Measurements from ENCODE around the gene RPS15A.

Gene RPS15A

DNA sequence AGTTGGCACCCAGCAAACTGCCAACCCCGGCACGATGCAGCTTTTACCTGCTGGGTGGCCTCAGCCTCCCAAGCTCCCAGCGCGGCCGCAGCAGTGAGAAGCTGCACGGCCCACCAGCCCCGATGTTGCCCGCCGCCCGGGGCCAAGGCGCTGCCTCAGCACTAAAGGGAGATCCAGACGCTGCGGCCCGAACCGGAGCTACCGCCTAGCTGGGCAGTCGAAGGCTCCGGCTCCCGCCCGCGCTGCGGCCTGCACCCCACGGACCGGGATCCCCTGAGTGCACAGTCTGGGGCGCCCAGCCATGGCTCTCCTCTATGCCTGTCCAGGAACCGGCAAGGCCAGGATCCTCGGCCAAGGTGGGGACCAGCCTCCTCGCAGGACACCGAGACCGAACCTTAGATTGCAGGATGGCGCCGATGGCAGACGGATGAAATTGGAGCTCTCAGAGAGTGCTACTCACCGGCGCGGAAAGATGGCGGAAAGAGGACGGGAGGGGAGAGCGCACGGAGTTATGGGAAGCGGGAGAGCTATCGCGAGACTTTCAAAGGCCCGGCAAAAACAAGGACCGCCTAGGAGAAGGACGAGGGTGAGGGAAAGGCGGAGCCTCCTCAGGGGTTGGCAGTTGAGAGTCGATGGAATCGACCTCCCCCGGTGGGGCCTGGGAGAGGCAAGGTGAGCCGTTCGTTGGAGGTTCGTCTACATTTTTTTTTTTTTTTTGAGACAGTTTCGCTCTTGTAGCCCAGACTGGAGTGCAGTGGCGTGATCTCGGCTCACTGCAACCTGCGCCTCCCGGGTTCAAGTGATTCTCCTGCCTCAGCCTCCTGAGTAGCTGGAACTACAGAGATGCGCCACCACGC, at the start of gene RPS15A:
Gene RPS15A, minus strand, starts transcription at position 485 of the 857 bp plus-strand sequence. CDS start 1,221 bp downstream, outside the sequence.
- peaks cover 56% of the 10 kb centered on the region for H3K4me1 Mint-ChIP-seq
- H3K9me3 Mint-ChIP-seq = no peaks in the 10 kb centered on the region
- H3K27me3 Mint-ChIP-seq = no peaks in the 10 kb centered on the region
- H3K4me3 Mint-ChIP-seq = peak within 1 kb of the TSS; percentile 83 to 91
- ATAC-seq = peak; percentile 89
- peak; percentile 91 to 96 for DNase-seq
- peak within 1 kb of the TSS; percentile 98 to 100 for H3K27ac Mint-ChIP-seq

DNA sequence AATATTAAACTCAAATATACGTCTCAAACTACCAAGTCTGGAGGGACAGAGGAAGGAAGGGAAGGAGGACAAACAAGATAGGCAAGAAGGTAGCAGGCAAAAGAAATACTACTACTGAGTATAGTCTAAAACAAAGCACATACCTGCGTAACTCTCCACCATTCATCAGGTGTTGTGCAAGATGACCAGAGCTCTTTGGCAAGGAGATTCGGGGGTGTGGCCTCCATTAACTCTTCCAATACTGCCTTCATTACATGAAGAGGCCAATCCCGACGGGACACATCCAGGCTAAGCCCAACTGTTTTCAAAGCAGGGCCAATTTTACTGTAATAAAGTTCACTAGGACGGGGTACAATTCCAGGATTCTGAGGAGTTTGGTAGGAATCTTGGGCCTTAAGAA, 49.4 kb upstream of the RPS15A start:
- DNase-seq = no peak
- H3K4me3 Mint-ChIP-seq = no peak overlapping the region
- H3K27me3 Mint-ChIP-seq = no peaks in the 10 kb centered on the region
- ATAC-seq = no peak
- peaks cover 25% of the 10 kb centered on the region for H3K4me1 Mint-ChIP-seq
- no peak overlapping the region for H3K27ac Mint-ChIP-seq
- no peaks in the 10 kb centered on the region for H3K9me3 Mint-ChIP-seq

DNA sequence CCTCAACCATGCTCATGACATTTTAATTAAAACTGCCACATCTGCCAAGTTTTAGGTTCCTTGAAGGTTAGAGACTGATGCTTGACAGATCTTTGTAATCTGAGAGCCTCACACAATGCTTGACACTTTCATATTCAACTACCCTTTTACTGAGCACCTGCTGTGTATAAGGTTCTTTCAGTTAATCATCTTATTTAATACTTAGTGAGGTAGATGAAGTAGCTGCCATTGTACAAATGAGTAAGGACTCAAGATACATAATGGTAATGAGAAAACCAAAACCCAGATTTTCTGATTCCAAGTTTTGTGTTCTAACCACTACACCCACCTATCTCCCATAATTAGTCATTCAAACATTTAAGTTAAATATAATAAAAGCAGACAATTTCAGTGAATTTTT, 46.6 kb upstream of the RPS15A start:
- no peak overlapping the region for H3K4me3 Mint-ChIP-seq

DNA sequence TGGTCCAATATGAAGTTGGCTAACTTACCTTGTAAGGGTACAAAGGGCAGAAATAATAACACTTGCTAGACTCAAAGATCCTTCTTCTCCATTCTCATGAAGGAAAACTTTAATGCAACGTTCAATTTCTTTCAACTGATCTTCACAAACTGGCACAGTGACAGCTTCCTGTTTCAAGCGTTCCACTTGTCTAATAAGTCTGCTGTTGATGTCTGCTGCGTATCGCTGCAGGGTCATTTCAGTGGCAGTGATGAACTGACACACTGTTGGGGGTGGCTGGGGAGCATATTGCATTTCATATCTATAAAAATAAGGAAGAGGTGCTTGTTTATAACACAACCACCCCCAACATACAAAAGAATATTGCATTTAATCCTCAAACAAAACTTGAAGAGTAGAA, 44.7 kb upstream of the RPS15A start:
- no peak for DNase-seq
- Mint-ChIP-seq H3K27me3 (no peaks in the 10 kb centered on the region), H3K4me1 (peaks cover 25% of the 10 kb centered on the region), H3K27ac (no peak overlapping the region), H3K9me3 (no peaks in the 10 kb centered on the region), H3K4me3 (no peak overlapping the region)
- ATAC-seq = no peak

More for the DNA sequence above, 46.6 kb upstream of the RPS15A start:
- DNase-seq = no peak
- Mint-ChIP-seq H3K27ac (peak overlapping the region; percentile 29 to 71), H3K9me3 (no peaks in the 10 kb centered on the region), H3K27me3 (no peaks in the 10 kb centered on the region), H3K4me1 (peaks cover 25% of the 10 kb centered on the region)
- peak; percentile 93 for ATAC-seq

DNA sequence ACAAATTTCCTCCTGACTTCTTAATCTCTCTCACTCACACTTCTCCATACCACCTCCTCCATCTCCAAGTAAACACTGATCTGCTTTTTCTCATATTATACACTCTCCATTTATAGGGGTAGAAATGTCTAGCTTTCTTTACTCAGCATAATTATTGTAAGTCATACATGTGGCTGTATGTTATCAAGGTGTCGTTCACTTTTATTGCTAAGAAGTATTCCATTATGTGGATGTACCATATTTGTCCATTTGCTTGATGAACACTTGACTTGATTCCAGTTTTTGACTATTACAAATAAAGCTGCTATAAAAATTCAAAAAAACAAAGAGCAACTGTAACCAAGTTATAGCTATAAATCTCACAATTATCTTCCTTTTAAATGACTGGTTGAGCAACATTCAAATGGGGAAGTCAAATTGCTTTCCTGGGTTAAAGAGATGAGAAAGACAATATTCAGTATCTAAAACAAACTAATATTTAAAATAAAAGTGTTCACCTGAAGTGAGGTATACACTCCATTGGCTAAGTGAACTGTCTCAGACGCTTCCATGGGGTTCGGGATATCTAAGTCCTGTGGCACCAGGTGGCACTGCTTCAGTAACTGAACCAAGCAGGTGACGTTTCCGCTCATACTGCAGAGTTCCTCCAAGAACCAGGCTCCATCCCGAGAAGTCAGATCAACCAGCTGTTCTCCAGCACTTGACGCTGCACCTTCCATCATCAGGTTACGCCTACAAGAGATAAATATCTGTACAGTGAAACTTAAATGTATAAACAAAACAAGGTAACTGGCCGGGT, 43.8 kb upstream of the RPS15A start:
- Mint-ChIP-seq H3K9me3 (no peaks in the 10 kb centered on the region), H3K4me1 (peaks cover 25% of the 10 kb centered on the region), H3K27ac (peak overlapping the region in 1 of 2 donors; percentile 34), H3K4me3 (no peak overlapping the region), H3K27me3 (no peaks in the 10 kb centered on the region)
- DNase-seq (no peak), ATAC-seq (no peak)

DNA sequence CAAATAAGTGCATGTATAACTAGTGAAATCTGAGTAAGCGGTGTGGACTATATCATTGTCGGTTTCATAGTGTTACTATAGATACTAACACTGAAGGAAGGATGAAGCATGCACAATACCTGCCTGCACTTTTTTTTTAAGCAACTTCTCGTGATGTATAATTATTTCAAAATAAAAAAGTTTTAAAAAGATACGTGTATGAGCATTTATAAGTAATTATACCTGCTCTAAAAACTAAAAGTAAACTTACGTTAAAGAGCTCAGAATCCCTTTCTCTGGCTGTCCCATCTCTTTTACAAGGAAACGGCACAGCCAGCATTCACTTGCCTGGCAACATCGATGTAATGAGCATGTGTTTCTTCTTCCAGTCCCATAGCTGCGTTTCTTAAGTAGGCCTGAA, 42.5 kb upstream of the RPS15A start:
- H3K4me3 Mint-ChIP-seq = no peak overlapping the region
- H3K27me3 Mint-ChIP-seq = no peaks in the 10 kb centered on the region
- ATAC-seq (no peak), DNase-seq (no peak)
- H3K9me3 Mint-ChIP-seq = no peaks in the 10 kb centered on the region
- H3K4me1 Mint-ChIP-seq = peaks cover 17% of the 10 kb centered on the region
- no peak overlapping the region for H3K27ac Mint-ChIP-seq

DNA sequence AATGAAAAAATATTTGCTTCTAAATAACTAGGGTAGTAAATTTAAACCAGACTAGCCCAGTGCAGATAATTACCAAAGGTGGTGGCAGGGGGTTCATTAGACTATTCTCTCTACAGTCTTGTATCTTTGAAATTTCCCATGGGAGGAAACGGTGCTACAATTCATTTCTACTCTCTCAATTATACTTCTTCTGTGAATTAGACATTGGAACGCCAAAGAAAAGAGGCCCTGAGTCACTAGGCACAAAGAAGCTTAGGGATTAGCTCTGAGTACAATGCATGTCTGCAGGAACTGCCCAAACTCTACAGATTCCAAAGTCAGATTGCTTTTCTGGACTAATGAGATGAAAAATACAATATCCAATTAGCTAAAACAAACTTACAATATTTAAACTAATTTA, 41.9 kb upstream of the RPS15A start:
- ATAC-seq (no peak), DNase-seq (no peak)
- H3K4me3 Mint-ChIP-seq = no peak overlapping the region
- no peaks in the 10 kb centered on the region for H3K27me3 Mint-ChIP-seq
- H3K9me3 Mint-ChIP-seq = no peaks in the 10 kb centered on the region
- H3K27ac Mint-ChIP-seq = no peak overlapping the region
- H3K4me1 Mint-ChIP-seq = peaks cover 12% of the 10 kb centered on the region

DNA sequence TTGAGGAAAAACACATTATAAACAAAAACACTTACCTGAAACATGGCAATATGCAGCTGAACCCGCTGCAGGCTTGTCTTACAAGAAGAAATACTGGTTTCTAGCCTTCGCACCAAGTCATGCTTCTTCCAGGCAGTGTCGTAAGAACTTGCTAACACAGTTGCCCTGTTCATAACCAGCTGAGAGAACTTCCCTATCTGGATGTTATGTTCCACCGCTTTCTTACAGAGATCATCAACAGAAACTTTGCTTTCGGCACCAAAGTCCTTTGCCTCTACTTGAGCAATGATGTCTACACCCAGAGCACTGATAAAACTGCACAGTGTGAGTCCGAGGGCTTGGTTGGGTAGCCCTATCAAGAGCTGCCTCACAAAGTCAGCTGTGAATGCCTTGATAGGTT, 39.1 kb upstream of the RPS15A start:
- H3K4me1 Mint-ChIP-seq = no peaks in the 10 kb centered on the region
- H3K9me3 Mint-ChIP-seq = no peaks in the 10 kb centered on the region
- ATAC-seq (no peak), DNase-seq (no peak)
- H3K27ac Mint-ChIP-seq = no peak overlapping the region
- no peak overlapping the region for H3K4me3 Mint-ChIP-seq
- no peaks in the 10 kb centered on the region for H3K27me3 Mint-ChIP-seq

DNA sequence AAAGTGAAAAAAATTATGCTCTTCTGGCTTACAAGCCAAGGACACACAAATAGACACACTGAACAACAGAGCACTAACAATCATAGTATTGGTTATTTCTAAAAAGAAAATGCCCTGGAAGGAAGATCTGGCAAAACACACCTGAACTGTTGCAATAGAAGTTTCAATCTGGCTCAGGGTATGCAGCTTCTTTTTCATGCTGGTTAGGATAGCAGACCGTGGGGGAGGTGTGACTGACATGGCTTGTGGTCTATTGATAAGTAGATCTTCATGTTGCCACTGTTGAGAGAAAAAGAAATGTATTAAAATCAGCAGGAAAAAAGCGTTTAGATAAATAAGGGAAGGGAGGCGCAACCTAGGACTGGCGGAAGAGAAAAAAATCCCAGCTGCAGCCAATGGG, 37.8 kb upstream of the RPS15A start:
- no peak for DNase-seq
- H3K27ac Mint-ChIP-seq = peak overlapping the region in 1 of 2 donors; percentile 63
- no peaks in the 10 kb centered on the region for H3K4me1 Mint-ChIP-seq

DNA sequence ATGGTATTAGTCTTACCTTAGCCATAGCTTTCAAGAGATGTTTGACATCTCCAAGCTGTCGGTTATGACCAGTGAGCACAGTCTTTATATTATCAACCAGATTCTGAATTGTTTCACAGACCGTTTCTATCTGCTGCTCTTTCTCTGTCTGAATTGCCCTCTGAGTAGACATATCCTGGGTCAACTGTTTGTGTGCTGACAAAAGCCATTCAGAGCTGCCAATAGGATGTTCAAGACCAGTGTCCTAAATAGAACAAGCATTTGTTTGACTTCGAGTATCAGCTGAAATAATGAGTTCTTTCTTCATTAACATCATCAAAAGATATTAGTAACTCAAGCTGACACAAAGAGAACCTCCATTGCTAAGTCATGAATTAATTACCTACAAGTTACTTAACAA, 26.2 kb upstream of the RPS15A start:
- no peaks in the 10 kb centered on the region for H3K9me3 Mint-ChIP-seq
- no peak for DNase-seq
- no peak overlapping the region for H3K27ac Mint-ChIP-seq
- H3K4me1 Mint-ChIP-seq = peaks cover 10% of the 10 kb centered on the region
- ATAC-seq = no peak
- no peaks in the 10 kb centered on the region for H3K27me3 Mint-ChIP-seq
- H3K4me3 Mint-ChIP-seq = no peak overlapping the region

More for the DNA sequence above, 37.8 kb upstream of the RPS15A start:
- Mint-ChIP-seq H3K27me3 (no peaks in the 10 kb centered on the region), H3K9me3 (no peaks in the 10 kb centered on the region), H3K4me3 (no peak overlapping the region)
- ATAC-seq = no peak

DNA sequence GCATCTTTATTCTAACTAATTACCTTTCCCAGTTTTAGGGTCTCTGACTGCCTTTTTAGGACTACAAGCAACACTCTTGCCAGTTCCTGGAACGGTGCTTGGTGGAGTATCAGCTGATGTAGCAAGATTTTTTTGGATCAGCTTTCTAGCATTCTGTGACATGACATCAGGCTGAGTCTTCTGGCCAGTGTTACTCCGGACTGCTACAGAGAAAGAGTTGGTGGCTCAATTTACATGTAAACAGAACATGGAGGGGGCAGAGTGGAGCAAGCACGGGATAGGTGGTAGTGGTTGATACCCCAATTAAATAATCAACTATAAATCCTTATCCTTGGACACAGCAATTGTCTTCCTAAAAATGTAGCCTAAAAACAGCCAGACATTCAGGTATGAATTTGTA, 21.8 kb upstream of the RPS15A start:
- H3K4me1 Mint-ChIP-seq = no peaks in the 10 kb centered on the region
- DNase-seq (no peak), ATAC-seq (no peak)
- no peaks in the 10 kb centered on the region for H3K9me3 Mint-ChIP-seq
- H3K27me3 Mint-ChIP-seq = no peaks in the 10 kb centered on the region
- H3K27ac Mint-ChIP-seq = no peak overlapping the region
- no peak overlapping the region for H3K4me3 Mint-ChIP-seq

DNA sequence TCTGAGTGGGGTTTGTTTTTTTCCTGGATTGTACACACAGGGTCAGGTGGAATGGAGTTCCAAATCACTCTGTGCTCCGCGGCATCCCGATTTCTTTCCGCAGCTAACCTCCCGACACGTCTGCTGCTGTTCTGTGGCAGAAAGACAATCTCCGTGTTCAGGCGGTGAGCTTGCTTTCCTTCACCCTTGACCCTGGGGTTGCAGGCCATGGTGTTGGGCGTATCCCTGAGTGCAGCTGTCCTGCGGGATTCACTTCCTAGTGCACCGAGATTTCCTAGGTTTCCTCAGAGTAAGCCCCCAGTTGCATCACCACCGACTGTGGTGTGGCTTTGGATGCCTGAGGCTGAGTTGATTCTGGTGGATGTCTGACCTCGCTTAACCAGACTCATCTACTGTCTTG, 19.0 kb upstream of the RPS15A start:
- Mint-ChIP-seq H3K4me1 (peaks cover 21% of the 10 kb centered on the region), H3K27ac (no peak overlapping the region), H3K27me3 (no peaks in the 10 kb centered on the region), H3K4me3 (no peak overlapping the region), H3K9me3 (no peaks in the 10 kb centered on the region)
- ATAC-seq = no peak
- no peak for DNase-seq

DNA sequence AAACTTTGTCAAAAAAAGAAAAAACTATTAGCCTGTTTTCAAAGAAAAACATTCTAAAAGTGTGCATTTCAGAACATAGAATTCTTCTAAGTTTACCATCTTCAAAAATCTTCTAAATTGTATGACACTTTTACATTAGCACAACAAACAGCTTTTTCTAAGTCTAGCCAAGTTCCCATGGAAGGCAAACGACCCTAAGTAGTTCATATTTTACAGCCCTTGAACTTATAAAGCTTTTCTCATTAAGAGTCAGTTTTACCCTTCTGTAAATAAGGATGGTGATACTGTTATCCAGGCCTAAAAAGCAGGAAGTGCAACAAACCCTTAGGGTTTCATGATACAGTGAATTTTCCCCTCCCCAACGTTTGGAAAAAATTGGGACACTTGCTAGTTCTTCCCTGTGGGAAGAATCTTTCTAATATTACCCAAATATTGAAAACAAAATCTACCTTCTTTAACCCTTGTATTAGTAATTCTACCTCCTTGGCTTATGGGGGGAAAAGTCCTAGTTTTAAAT, 15.2 kb upstream of the RPS15A start:
- no peak for DNase-seq
- Mint-ChIP-seq H3K4me1 (peaks cover 56% of the 10 kb centered on the region), H3K9me3 (no peaks in the 10 kb centered on the region), H3K27me3 (no peaks in the 10 kb centered on the region), H3K4me3 (no peak overlapping the region), H3K27ac (peak overlapping the region; percentile 47 to 93)
- no peak for ATAC-seq

DNA sequence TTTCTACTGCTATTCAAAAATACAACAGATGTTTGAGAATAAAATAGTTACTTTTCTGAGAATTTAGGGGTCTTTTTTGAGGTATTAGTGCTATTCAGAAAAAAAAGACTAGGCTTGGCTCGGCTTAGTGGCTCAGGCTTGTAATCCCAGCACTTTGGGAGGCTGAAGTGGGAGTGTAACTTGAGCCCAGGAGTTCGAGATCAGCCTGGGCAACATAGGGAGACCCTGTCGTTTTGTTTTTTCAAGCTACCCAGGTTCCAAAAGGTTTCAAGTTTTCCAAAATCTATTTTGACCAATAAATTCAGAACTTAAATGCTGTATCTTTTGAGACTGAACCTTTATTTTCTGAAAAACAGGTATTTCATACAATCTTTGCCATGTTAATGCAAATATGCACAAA, 14.4 kb upstream of the RPS15A start:
- H3K4me3 Mint-ChIP-seq = peak overlapping the region; percentile 61 to 81
- peaks cover 64% of the 10 kb centered on the region for H3K4me1 Mint-ChIP-seq
- peak overlapping the region; percentile 92 to 93 for H3K27ac Mint-ChIP-seq
- ATAC-seq (no peak), DNase-seq (no peak)
- H3K27me3 Mint-ChIP-seq = no peaks in the 10 kb centered on the region
- no peaks in the 10 kb centered on the region for H3K9me3 Mint-ChIP-seq

DNA sequence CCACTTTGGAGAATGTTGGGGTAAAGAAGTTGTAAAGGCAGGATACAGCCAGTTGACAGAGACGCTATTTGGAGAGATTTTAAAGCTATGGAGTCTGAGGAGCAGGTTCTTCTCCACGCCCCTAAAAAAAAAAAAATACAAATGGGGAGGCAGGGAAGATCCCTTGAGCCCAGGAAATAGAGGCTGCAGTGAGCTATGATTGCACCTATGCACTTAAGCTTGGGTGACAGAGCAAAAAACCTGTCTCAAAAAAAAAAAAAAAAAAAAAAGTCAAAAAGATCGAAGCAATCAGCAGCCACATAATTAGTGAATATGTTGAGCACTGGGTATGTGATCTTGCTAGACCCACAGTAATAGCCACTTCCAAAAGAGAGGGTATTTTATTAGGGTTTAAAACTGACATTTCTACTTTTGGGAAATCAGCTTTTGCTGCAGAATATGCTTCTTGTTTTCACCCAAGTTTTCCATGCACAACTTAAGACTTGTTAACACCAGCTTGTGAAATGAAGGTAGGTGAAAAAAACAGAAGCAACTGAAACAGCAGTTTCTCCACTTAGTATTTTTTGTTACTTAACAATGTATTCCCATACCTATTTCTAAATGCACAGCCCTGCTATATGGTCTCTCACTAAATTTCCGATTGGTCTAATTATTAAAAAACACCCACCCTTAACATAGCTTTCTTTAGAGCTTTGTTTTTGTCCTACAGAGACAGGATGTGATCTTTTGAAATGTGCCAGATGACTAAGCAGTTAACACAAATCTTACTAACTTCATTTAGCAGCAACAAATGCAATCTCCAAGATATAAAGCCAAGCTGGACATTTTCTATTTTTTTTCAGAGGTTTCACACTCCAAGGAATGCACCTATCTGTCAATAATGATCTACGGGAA, 13.7 kb upstream of the RPS15A start:
- ATAC-seq = no peak
- H3K27me3 Mint-ChIP-seq = no peaks in the 10 kb centered on the region
- no peak for DNase-seq
- no peaks in the 10 kb centered on the region for H3K9me3 Mint-ChIP-seq
- H3K27ac Mint-ChIP-seq = peak overlapping the region; percentile 93 to 95
- H3K4me3 Mint-ChIP-seq = peak overlapping the region; percentile 83 to 98
- H3K4me1 Mint-ChIP-seq = peaks cover 71% of the 10 kb centered on the region

All from stimulated activated naive CD8-positive, alpha-beta T cell treated with anti-CD3 and anti-CD28 coated beads, Interleukin-15, amount 100 ng/mL, for 72 hours (primary cell).